OCI-LY1 (cell line): ENCODE data around the gene ZNF766.

Experiments used
- H2AFZ ChIP-seq: fragments of 200-600 bp; sonication (generic), shearing (Covaris generic); 2 replicates; pipeline ENCODE4 v1.6.0; 2014; ENCODE audit warnings: antibody characterized with exemption, mild to moderate bottlenecking, low read length
- H3F3A ChIP-seq: fragments of 200-600 bp; sonication (generic), shearing (Covaris generic); 2 replicates; pipeline ENCODE4 v1.6.0; 2014; ENCODE audit warnings: mild to moderate bottlenecking, antibody characterized with exemption, low read length, moderate library complexity; ENCODE audit not compliant: insufficient read depth
- H3K27ac ChIP-seq: fragments of 200-600 bp; sonication (generic); 2 replicates; pipeline ENCODE4 v1.5.1; 2014; ENCODE audit warnings: low read length, mixed run types, mild to moderate bottlenecking, low read depth; ENCODE audit not compliant: poor library complexity, severe bottlenecking
- H3K27me3 ChIP-seq: fragments of 200-600 bp; sonication (generic); 2 replicates; pipeline ENCODE4 v1.6.0; 2014; ENCODE audit warnings: antibody characterized with exemption, mild to moderate bottlenecking, low read length, moderate library complexity; ENCODE audit not compliant: insufficient read depth
- H3K36me3 ChIP-seq: fragments of 200-600 bp; sonication (generic); 2 replicates; pipeline ENCODE4 v1.6.1; 2014; ENCODE audit warnings: mild to moderate bottlenecking, antibody characterized with exemption, low read length, moderate library complexity, mixed read lengths; ENCODE audit not compliant: insufficient read depth
- H3K4me1 ChIP-seq: fragments of 200-600 bp; sonication (generic); 2 replicates; pipeline ENCODE4 v1.5.1; 2014; ENCODE audit warnings: mild to moderate bottlenecking, low read length, moderate library complexity; ENCODE audit not compliant: insufficient read depth, severe bottlenecking
- H3K4me2 ChIP-seq: fragments of 200-600 bp; sonication (generic), shearing (Covaris generic); 2 replicates; pipeline ENCODE4 v1.6.1; 2014; ENCODE audit warnings: low read length
- H3K4me3 ChIP-seq: fragments of 200-600 bp; sonication (generic); 2 replicates; pipeline ENCODE4 v1.5.1; 2014; ENCODE audit warnings: low read length, low read depth, mild to moderate bottlenecking, mixed read lengths; ENCODE audit not compliant: poor library complexity, severe bottlenecking
- H3K79me2 ChIP-seq: fragments of 200-600 bp; shearing (Covaris generic); 2 replicates; pipeline ENCODE4 v1.6.1; 2016; ENCODE audit warnings: mixed run types, low read length, mixed read lengths; ENCODE audit not compliant: insufficient read depth
- H3K9ac ChIP-seq: fragments of 200-600 bp; sonication (generic), shearing (Covaris generic); 2 replicates; pipeline ENCODE4 v1.6.1; 2014; ENCODE audit warnings: mild to moderate bottlenecking, low read length, mixed read lengths
- H3K9me2 ChIP-seq: fragments of 200-600 bp; sonication (generic), shearing (Covaris generic); 2 replicates; pipeline ENCODE4 v1.6.1; 2014; ENCODE audit warnings: low read depth, mild to moderate bottlenecking, low read length, mixed read lengths
- H3K9me3 ChIP-seq: fragments of 200-600 bp; shearing (Covaris generic); 2 replicates; pipeline ENCODE4 v1.6.1; 2014; ENCODE audit warnings: low read length, mixed read lengths
- H4K20me1 ChIP-seq: fragments of 200-600 bp; sonication (generic), shearing (Covaris generic); 2 replicates; pipeline ENCODE4 v1.6.0; 2016; ENCODE audit warnings: mild to moderate bottlenecking, low read length; ENCODE audit not compliant: insufficient read depth
- EZH2 ChIP-seq: fragments of 200-600 bp; sonication (generic), shearing (Covaris generic); IDR thresholded peaks from 2 replicates; pipeline ENCODE4 v1.8.0; 2017; ENCODE audit warnings: borderline replicate concordance, mixed run types, mild to moderate bottlenecking, antibody characterized with exemption, low read length, moderate library complexity, mixed read lengths
- TF ChIP-seq, protein P1 (sequence below): fragments of 200-600 bp; sonication (generic), shearing (Covaris generic); IDR thresholded peaks from 2 replicates; pipeline ENCODE4 v1.5.1; 2017; ENCODE audit warnings: mild to moderate bottlenecking, antibody characterized with exemption, low read length, moderate library complexity, mixed read lengths

Gene ZNF766

DNA sequence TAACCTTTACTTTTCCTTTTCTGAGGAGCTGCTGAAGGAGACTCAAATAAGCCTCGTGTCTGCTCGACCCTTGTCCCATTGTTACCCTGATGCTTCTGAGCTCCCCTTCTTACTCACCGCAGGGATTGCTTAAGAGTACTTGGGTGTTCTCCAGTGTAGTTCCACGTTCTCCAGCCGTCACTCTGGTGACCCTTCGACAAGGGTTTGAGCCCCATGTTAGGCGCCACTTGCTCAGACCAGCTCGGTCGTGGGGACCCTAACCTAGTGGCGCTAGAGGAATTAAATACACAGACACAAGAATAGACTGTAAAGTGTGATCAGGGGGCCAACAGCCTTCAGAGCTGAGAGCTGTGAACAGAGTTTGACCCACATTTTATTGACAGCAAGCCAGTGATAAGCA is 37.9 kb downstream of the ZNF766 start:
- Histone ChIP-seq H3F3A (no peaks in the 10 kb centered on the region), H3K4me1 (no peaks in the 10 kb centered on the region), H4K20me1 (no peaks in the 10 kb centered on the region), H3K9ac (no peak overlapping the region), H3K9me2 (no peaks in the 10 kb centered on the region), H3K36me3 (peaks cover 97% of the 10 kb centered on the region), H3K27ac (no peak overlapping the region), H3K27me3 (no peaks in the 10 kb centered on the region), H3K4me2 (no peak overlapping the region), H2AFZ (no peak overlapping the region), H3K4me3 (no peak overlapping the region), H3K9me3 (peaks cover 37% of the 10 kb centered on the region), H3K79me2 (no peaks in the 10 kb centered on the region)
- TF ChIP-seq, protein P1, sequence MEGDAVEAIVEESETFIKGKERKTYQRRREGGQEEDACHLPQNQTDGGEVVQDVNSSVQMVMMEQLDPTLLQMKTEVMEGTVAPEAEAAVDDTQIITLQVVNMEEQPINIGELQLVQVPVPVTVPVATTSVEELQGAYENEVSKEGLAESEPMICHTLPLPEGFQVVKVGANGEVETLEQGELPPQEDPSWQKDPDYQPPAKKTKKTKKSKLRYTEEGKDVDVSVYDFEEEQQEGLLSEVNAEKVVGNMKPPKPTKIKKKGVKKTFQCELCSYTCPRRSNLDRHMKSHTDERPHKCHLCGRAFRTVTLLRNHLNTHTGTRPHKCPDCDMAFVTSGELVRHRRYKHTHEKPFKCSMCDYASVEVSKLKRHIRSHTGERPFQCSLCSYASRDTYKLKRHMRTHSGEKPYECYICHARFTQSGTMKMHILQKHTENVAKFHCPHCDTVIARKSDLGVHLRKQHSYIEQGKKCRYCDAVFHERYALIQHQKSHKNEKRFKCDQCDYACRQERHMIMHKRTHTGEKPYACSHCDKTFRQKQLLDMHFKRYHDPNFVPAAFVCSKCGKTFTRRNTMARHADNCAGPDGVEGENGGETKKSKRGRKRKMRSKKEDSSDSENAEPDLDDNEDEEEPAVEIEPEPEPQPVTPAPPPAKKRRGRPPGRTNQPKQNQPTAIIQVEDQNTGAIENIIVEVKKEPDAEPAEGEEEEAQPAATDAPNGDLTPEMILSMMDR, result no peak
- no peak for TF ChIP-seq EZH2

DNA sequence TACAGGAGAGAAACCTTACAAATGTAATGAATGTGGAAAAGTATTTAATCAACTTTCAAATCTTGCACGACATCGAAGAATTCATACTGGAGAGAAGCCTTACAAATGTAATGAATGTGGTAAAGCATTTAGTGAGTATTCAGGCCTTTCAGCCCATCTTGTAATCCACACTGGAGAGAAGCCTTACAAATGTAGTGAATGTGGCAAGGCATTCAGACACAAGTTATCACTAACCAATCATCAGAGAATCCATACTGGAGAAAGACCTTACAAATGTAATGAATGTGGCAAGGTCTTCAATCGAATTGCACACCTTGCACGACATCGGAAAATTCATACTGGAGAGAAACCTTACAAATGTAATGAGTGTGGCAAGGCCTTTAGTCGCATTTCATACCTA is 53.0 kb downstream of the ZNF766 start:
- no peaks in the 10 kb centered on the region for H4K20me1 ChIP-seq
- no peak overlapping the region for H3K27ac ChIP-seq
- H3K9me3 ChIP-seq, result peaks cover 76% of the 10 kb centered on the region
- H3K36me3 ChIP-seq, result peaks cover 66% of the 10 kb centered on the region
- no peaks in the 10 kb centered on the region for H3K27me3 ChIP-seq
- no peaks in the 10 kb centered on the region for H3K79me2 ChIP-seq
- no peak overlapping the region for H3K9ac ChIP-seq
- no peak overlapping the region for H2AFZ ChIP-seq
- TF ChIP-seq EZH2, result no peak
- TF ChIP-seq, protein P1, result no peak
- H3K4me3 ChIP-seq, result no peak overlapping the region
- no peaks in the 10 kb centered on the region for H3K9me2 ChIP-seq
- H3K4me1 ChIP-seq, result no peaks in the 10 kb centered on the region
- H3K4me2 ChIP-seq, result no peak overlapping the region
- no peaks in the 10 kb centered on the region; the same call in 1 of the 2 replicates for H3F3A ChIP-seq

DNA sequence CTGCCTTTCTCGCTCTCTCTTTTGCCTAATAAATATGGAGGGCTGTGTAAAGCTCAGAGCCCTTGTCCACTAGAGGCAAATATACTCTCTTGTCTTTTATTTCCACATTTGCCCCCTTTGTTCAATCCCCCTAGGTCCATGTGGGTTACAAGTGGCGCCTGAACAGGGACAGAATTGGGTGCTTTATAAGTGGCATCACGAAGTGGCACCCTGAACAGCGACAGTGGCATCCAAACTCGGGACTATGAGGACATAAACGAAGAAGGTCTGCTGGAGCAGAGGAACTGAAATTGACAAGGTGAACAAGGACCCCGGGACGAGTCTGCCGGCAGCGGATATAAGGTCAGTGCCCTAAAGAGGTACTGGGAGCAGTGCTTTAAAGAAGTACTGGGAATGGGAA is 62.4 kb downstream of the ZNF766 start:
- Histone ChIP-seq H4K20me1 (no peaks in the 10 kb centered on the region), H3K36me3 (no peaks in the 10 kb centered on the region), H3K9me2 (no peaks in the 10 kb centered on the region), H3K4me2 (no peak overlapping the region), H3K9ac (no peak overlapping the region), H3K4me3 (no peak overlapping the region), H3K27me3 (no peaks in the 10 kb centered on the region), H3K27ac (no peak overlapping the region), H3K4me1 (no peaks in the 10 kb centered on the region), H3F3A (no peaks in the 10 kb centered on the region), H3K9me3 (peaks cover 24% of the 10 kb centered on the region), H3K79me2 (no peaks in the 10 kb centered on the region), H2AFZ (no peak overlapping the region)
- no peak for TF ChIP-seq EZH2

DNA sequence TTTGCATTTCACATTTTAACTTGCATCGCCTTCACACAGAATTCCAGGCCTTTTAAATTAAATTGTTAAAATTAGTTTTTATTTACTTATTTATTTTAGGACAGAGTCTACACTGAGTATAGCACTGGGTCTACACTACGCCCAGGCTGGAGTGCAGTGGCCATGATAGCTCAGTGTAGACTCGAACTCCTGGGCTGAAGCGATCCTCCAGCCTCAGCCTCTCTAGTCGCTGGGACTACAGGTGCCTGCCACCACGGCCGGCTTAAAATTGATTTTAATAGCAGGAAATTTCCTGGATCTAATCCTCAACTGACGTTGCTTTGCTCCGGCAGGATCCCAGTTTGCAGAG is 66.4 kb downstream of the ZNF766 start:
- H3K27ac ChIP-seq, result no peak overlapping the region
- H3K4me1 ChIP-seq, result no peaks in the 10 kb centered on the region
- H3K27me3 ChIP-seq, result no peaks in the 10 kb centered on the region
- no peaks in the 10 kb centered on the region for H3K79me2 ChIP-seq
- no peak overlapping the region for H3K4me2 ChIP-seq
- peaks cover 15% of the 10 kb centered on the region for H3K9me3 ChIP-seq
- no peaks in the 10 kb centered on the region for H3K9me2 ChIP-seq
- no peaks in the 10 kb centered on the region for H4K20me1 ChIP-seq
- H3K9ac ChIP-seq, result no peak overlapping the region
- H2AFZ ChIP-seq, result no peak overlapping the region
- TF ChIP-seq, protein P1, result no peak
- no peak for TF ChIP-seq EZH2
- H3F3A ChIP-seq, result no peaks in the 10 kb centered on the region
- no peaks in the 10 kb centered on the region for H3K36me3 ChIP-seq
- no peak overlapping the region for H3K4me3 ChIP-seq
